ENCODE data around the gene GLT6D1. TPM values are rescaled to one million over a fixed set of nuclear protein-coding genes. Genes with fewer than 3 reads are reported as not detected.
"Not testable (repeated sequence)": the region's sequence is repeated elsewhere in the genome, so short reads cannot be mapped to it uniquely, and the experiment has no call there.

The GLT6D1 gene
- total and polyA plus RNA-seq, 2 of the 4 experiments (the other 2 are of a cell fraction): not detected

DNA sequence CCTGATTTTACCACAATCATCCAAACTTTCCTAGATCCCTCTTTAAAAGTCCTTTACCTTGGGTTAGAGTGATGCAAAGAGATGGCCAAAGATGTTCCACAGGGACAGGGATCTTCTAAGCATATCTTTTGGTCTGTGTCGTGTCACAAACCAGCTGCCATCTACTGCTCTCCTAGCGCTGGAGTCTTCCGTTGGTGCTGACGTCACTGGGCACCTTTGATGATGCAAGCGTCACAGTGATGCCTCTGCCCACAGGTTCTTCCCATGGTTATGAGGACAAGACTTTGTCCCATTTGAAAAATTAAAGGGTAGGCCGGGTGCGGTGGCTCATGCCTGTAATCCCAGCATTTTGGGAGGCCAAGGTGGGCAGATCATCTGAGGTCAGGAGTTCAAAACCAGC is 1.7 kb upstream of the GLT6D1 start:
- no peaks in the 10 kb centered on the region for H3K79me1 ChIP-seq (ENCODE audit: low read depth in 1 of 2, low read length in 2 of 2)
- no peak overlapping the region for H2BK120ac ChIP-seq (ENCODE audit: low read depth, low read length)
- no peak overlapping the region for H2BK20ac ChIP-seq (ENCODE audit: low read depth, low read length)
- TF ChIP-seq MXI1 (IDR thresholded peaks at IDR 0.05; ENCODE audit: borderline replicate concordance, low read depth, low read length): no peak
- TF ChIP-seq POLR2A (IDR thresholded peaks at IDR 0.05; ENCODE audit: low read depth, low read length): no peak
- TF ChIP-seq BHLHE40 (IDR thresholded peaks at IDR 0.05; ENCODE audit: low read depth, low read length): no peak
- TF ChIP-seq, protein P1, sequence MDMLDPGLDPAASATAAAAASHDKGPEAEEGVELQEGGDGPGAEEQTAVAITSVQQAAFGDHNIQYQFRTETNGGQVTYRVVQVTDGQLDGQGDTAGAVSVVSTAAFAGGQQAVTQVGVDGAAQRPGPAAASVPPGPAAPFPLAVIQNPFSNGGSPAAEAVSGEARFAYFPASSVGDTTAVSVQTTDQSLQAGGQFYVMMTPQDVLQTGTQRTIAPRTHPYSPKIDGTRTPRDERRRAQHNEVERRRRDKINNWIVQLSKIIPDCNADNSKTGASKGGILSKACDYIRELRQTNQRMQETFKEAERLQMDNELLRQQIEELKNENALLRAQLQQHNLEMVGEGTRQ (IDR thresholded peaks at IDR 0.05; ENCODE audit: low read depth, low read length): no peak
- TF ChIP-seq RFX5 (IDR thresholded peaks at IDR 0.05; ENCODE audit: low read depth, low read length): no peak
- no peak for TF ChIP-seq MAFK (IDR thresholded peaks at IDR 0.05; ENCODE audit: low read depth, low read length)
- no peak for TF ChIP-seq FOS (IDR thresholded peaks at IDR 0.05; ENCODE audit: low read depth, low read length)
- no peak for TF ChIP-seq RCOR1 (IDR thresholded peaks at IDR 0.05; ENCODE audit: insufficient replicate concordance, low read length)
- H3K4me3 ChIP-seq (ENCODE audit: insufficient read depth, low read depth, low read length): no peak overlapping the region
- no peak overlapping the region for H2AFZ ChIP-seq (replicated peaks; ENCODE audit: low read length, poor library complexity)
- H4K8ac ChIP-seq (ENCODE audit: low read depth in 2 of 2, low read length in 2 of 2): no peak overlapping the region
- no peak overlapping the region for H4K91ac ChIP-seq (ENCODE audit: insufficient read depth, low read depth, low read length)
- no peak overlapping the region for H3K4ac ChIP-seq (ENCODE audit: low read depth, low read length)
- H4K5ac ChIP-seq (ENCODE audit: low read depth, low read length): no peak overlapping the region
- no peak overlapping the region for H3K56ac ChIP-seq (ENCODE audit: extremely low read depth, insufficient read depth, low read length)
- no peak for ATAC-seq (ENCODE audit: low read depth)
- DNase-seq: no peak
- H3K9me3 ChIP-seq (ENCODE audit: control insufficient read depth, insufficient read depth, low read length): peaks cover 5% of the 10 kb centered on the region
- no peaks in the 10 kb centered on the region for H3K4me1 ChIP-seq (ENCODE audit: control insufficient read depth, insufficient read depth, low read length)
- no peak overlapping the region for H3K4me2 ChIP-seq (ENCODE audit: low read depth, low read length)
- no TSS peak for BruUV-seq (replicated peaks)
- no peak overlapping the region for H3K27ac ChIP-seq (ENCODE audit: insufficient read depth, low read length)
- intact Hi-C loops (cut with micrococcal nuclease) (no loop called here), dilution Hi-C loops (cut with HindIII; ENCODE audit: low sequenced_read_pairs, unreplicated experiment) (no loop called here), in situ Hi-C loops (cut with MboI; ENCODE audit: low sequenced_read_pairs) (no loop called here)
- H2BK5ac ChIP-seq (ENCODE audit: low read depth, low read length, poor library complexity, severe bottlenecking): no peak overlapping the region
- H3K18ac ChIP-seq (ENCODE audit: low read depth, low read length): no peak overlapping the region
- peak overlapping the region; percentile 42 for H2AK9ac ChIP-seq (replicated peaks; ENCODE audit: low read depth, low read length, poor library complexity)
- 44% methylated on average over 1 of the region's 7 CpGs; no CpG with 5 or more reads in 1 of the 2 experiments for WGBS, 2 experiments (ENCODE audit: extremely low coverage in 2 of 2, insufficient read length in 1 of 2)
- POLR2A ChIA-PET (ENCODE audit: unreplicated experiment): no interaction called here
- H3K9me1 ChIP-seq (ENCODE audit: insufficient read depth, low read length): no peaks in the 10 kb centered on the region
- H3K14ac ChIP-seq (replicated peaks; ENCODE audit: low read depth, low read length): no peak overlapping the region
- H2AK5ac ChIP-seq (ENCODE audit: low read depth, low read length): no peak overlapping the region
- H3K9ac ChIP-seq (ENCODE audit: low read depth, low read length): no peak overlapping the region
- no peaks in the 10 kb centered on the region for H3K36me3 ChIP-seq (ENCODE audit: control insufficient read depth, insufficient read depth, low read length)
- H3K23ac ChIP-seq (ENCODE audit: low read depth, low read length): no peak overlapping the region
- H4K20me1 ChIP-seq (ENCODE audit: insufficient read depth, low read length): no peaks in the 10 kb centered on the region
- no peaks in the 10 kb centered on the region for H3K27me3 ChIP-seq (ENCODE audit: control insufficient read depth, insufficient read depth, low read length)
- no peak overlapping the region for H2BK15ac ChIP-seq (ENCODE audit: low read depth, low read length)
- CTCF ChIA-PET: interaction anchor here (1.2 kb wide), 1 partner anchor 9 kb away, joined by 5 read pairs; no protein-coding TSS in a partner anchor

DNA sequence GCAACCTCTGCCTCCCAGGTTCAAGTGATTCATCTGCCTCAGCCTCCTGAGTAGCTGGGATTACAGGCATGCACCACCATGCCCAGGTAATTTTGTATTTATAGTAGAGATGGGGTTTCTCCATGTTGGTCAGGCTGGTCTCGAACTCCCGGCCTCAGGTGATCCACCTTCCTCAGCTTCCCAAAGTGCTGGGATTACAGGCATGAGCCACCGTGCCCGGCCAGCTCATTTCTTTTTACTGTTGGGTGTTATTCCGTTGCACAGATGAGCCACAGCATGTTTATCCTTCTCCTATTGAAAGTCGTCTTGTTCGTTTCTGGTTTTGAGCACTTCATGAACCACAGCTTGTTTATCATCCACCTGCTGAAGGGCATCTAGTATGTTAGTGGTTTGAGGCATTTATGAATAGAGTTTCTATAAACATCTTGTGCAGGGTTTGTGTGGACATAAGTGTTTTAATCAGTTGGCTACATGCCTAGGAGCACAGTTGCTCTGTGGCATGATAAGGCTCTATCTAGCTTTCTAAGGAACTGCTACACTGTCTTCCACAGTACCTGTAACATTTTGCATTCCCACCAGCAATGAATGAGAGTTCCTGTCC is 2.3 kb downstream of the GLT6D1 start:
- H3K27me3 ChIP-seq (ENCODE audit: control insufficient read depth, insufficient read depth, low read length); POLR2A ChIA-PET (ENCODE audit: unreplicated experiment); dilution Hi-C loops (cut with HindIII; ENCODE audit: low sequenced_read_pairs, unreplicated experiment); H4K8ac ChIP-seq (ENCODE audit: low read depth in 2 of 2, low read length in 2 of 2); H3K4ac ChIP-seq (ENCODE audit: low read depth, low read length); H4K20me1 ChIP-seq (ENCODE audit: insufficient read depth, low read length); H3K9me3 ChIP-seq (ENCODE audit: control insufficient read depth, insufficient read depth, low read length); H2BK120ac ChIP-seq (ENCODE audit: low read depth, low read length); H3K4me1 ChIP-seq (ENCODE audit: control insufficient read depth, insufficient read depth, low read length); H2BK5ac ChIP-seq (ENCODE audit: low read depth, low read length, poor library complexity, severe bottlenecking); BruUV-seq (replicated peaks); H3K79me1 ChIP-seq (ENCODE audit: low read depth in 1 of 2, low read length in 2 of 2); H2BK15ac ChIP-seq (ENCODE audit: low read depth, low read length); H3K56ac ChIP-seq (ENCODE audit: extremely low read depth, insufficient read depth, low read length); H2BK20ac ChIP-seq (ENCODE audit: low read depth, low read length); H4K5ac ChIP-seq (ENCODE audit: low read depth, low read length); intact Hi-C loops (cut with micrococcal nuclease); H3K36me3 ChIP-seq (ENCODE audit: control insufficient read depth, insufficient read depth, low read length); in situ Hi-C loops (cut with MboI; ENCODE audit: low sequenced_read_pairs); H2AFZ ChIP-seq (replicated peaks; ENCODE audit: low read length, poor library complexity); DNase-seq; H2AK9ac ChIP-seq (replicated peaks; ENCODE audit: low read depth, low read length, poor library complexity); H3K4me2 ChIP-seq (ENCODE audit: low read depth, low read length); H3K9me1 ChIP-seq (ENCODE audit: insufficient read depth, low read length); ATAC-seq (ENCODE audit: low read depth); H3K14ac ChIP-seq (replicated peaks; ENCODE audit: low read depth, low read length); H3K27ac ChIP-seq (ENCODE audit: insufficient read depth, low read length); H4K91ac ChIP-seq (ENCODE audit: insufficient read depth, low read depth, low read length); H3K9ac ChIP-seq (ENCODE audit: low read depth, low read length); CTCF ChIA-PET; H3K23ac ChIP-seq (ENCODE audit: low read depth, low read length); H3K18ac ChIP-seq (ENCODE audit: low read depth, low read length); H2AK5ac ChIP-seq (ENCODE audit: low read depth, low read length); H3K4me3 ChIP-seq (ENCODE audit: insufficient read depth, low read depth, low read length): not testable (repeated sequence)
- WGBS, 2 experiments (ENCODE audit: extremely low coverage in 2 of 2, insufficient read length in 1 of 2): 50% methylated on average over 2 of the region's 7 CpGs; no CpG with 5 or more reads in 1 of the 2 experiments

All from IMR-90 (cell line).